Measurements from ENCODE around the gene PPM1H.
A peak's percentile ranks its signal among the peaks of the same experiment; 100 is the strongest.

PPM1H gene

DNA sequence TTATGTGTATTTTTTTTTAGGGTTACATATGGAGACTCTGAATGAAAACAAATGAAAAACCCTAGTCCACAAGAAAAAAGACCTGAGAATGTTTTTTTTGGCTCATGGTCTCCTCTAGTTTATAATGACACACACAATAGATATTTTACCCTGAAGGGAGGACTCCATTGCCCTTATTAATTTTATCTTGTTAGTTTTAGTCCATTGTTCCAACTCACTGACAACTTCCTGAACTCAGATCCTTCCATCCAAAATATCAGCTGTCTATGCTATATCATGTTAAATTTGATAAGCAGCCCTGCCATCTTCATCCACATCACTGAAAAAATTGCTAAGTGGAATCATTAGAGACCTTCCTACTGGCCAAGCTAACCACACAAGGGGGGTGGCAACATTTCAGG lies 236.2 kb downstream of the PPM1H start:
- Histone ChIP-seq H4K91ac (ENCODE audit: low read depth, low read length, poor library complexity) (no peak overlapping the region), H2BK12ac (ENCODE audit: low read length) (no peak overlapping the region), H3K27ac (replicated peaks; ENCODE audit: low read length) (no peak overlapping the region), H3K9ac (ENCODE audit: low read depth, low read length, poor library complexity) (no peak overlapping the region), H3K4me3 (ENCODE audit: low read length in 2 of 2) (no peak overlapping the region), H3K4me2 (ENCODE audit: insufficient read depth, low read length, poor library complexity, severe bottlenecking) (no peak overlapping the region), H3K79me1 (ENCODE audit: low read depth, low read length) (no peaks in the 10 kb centered on the region), H2BK120ac (ENCODE audit: low read depth, low read length) (no peak overlapping the region), H3K27me3 (ENCODE audit: control insufficient read depth in 3 of 3, insufficient read depth in 3 of 3, low read depth in 1 of 3, low read length in 3 of 3) (no peaks in the 10 kb centered on the region), H2AK5ac (ENCODE audit: low read depth, low read length) (no peak overlapping the region), H3K23ac (ENCODE audit: low read depth, low read length, poor library complexity) (no peak overlapping the region), H3K14ac (ENCODE audit: low read length) (no peak overlapping the region), H2BK15ac (ENCODE audit: low read length) (no peak overlapping the region), H4K8ac (ENCODE audit: low read depth, low read length) (no peak overlapping the region), H2AFZ (ENCODE audit: low read length) (no peak overlapping the region), H3K18ac (ENCODE audit: low read length) (no peak overlapping the region), H3K36me3 (replicated peaks in 1 of 2; ENCODE audit: control insufficient read depth in 2 of 2, insufficient read depth in 2 of 2, low read length in 2 of 2) (no peaks in the 10 kb centered on the region), H3K4me1 (ENCODE audit: control insufficient read depth in 2 of 2, insufficient read depth in 1 of 2, low read depth in 1 of 2, low read length in 2 of 2) (peaks cover 16 to 26% of the 10 kb centered on the region in 2 donors), H2BK5ac (ENCODE audit: low read length) (no peak overlapping the region), H3K9me3 (replicated peaks in 1 of 2; ENCODE audit: control insufficient read depth in 2 of 2, insufficient read depth in 1 of 2, low read depth in 1 of 2, low read length in 2 of 2) (peaks cover 0 to 6% of the 10 kb centered on the region in 2 donors), H3K4ac (ENCODE audit: low read length) (no peak overlapping the region)
- no peak for DNase-seq (ENCODE audit: low spot score)

DNA sequence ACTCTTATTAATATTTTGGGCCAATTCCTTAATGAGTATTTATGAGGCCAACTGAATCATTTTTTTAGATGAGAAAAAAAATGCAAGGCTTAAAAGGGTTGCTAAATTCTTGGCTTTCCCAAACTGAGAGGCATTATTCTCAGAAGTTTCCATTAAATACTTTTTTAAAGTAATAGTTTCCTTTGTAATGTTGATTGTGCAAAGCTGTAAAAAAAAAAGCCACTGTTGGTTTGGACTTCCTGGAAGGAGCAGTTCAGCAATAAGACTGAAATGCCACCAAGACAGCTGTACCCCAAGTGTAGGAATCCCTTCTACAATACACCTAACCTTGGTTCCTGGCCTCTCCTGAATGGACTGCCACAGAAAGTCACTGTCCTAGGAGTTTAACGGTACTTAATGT lies 237.1 kb downstream of the PPM1H start:
- Histone ChIP-seq H3K9ac (ENCODE audit: low read depth, low read length, poor library complexity) (no peak overlapping the region), H3K27me3 (ENCODE audit: control insufficient read depth in 3 of 3, insufficient read depth in 3 of 3, low read depth in 1 of 3, low read length in 3 of 3) (no peaks in the 10 kb centered on the region), H3K18ac (ENCODE audit: low read length) (no peak overlapping the region), H3K79me1 (ENCODE audit: low read depth, low read length) (no peaks in the 10 kb centered on the region), H2BK12ac (ENCODE audit: low read length) (no peak overlapping the region), H3K4me2 (ENCODE audit: insufficient read depth, low read length, poor library complexity, severe bottlenecking) (no peak overlapping the region), H3K14ac (ENCODE audit: low read length) (no peak overlapping the region), H2AFZ (ENCODE audit: low read length) (no peak overlapping the region), H3K9me3 (replicated peaks in 1 of 2; ENCODE audit: control insufficient read depth in 2 of 2, insufficient read depth in 1 of 2, low read depth in 1 of 2, low read length in 2 of 2) (peaks cover 0 to 6% of the 10 kb centered on the region in 2 donors), H2BK5ac (ENCODE audit: low read length) (no peak overlapping the region), H2AK5ac (ENCODE audit: low read depth, low read length) (no peak overlapping the region), H3K4me3 (ENCODE audit: low read length in 2 of 2) (no peak overlapping the region), H4K91ac (ENCODE audit: low read depth, low read length, poor library complexity) (no peak overlapping the region), H3K4me1 (ENCODE audit: control insufficient read depth in 2 of 2, insufficient read depth in 1 of 2, low read depth in 1 of 2, low read length in 2 of 2) (peaks cover 12 to 18% of the 10 kb centered on the region in 2 donors), H2BK120ac (ENCODE audit: low read depth, low read length) (no peak overlapping the region), H2BK15ac (ENCODE audit: low read length) (no peak overlapping the region), H4K8ac (ENCODE audit: low read depth, low read length) (no peak overlapping the region), H3K36me3 (replicated peaks in 1 of 2; ENCODE audit: control insufficient read depth in 2 of 2, insufficient read depth in 2 of 2, low read length in 2 of 2) (no peaks in the 10 kb centered on the region), H3K23ac (ENCODE audit: low read depth, low read length, poor library complexity) (no peak overlapping the region), H3K4ac (ENCODE audit: low read length) (no peak overlapping the region), H3K27ac (replicated peaks; ENCODE audit: low read length) (no peak overlapping the region)
- no CpG with 5 or more reads among the region's 1 CpG for WGBS, 2 donors (ENCODE audit: extremely low coverage in 2 of 2, insufficient read length in 2 of 2, insufficient replicate concordance in 1 of 2)
- no peak for DNase-seq (ENCODE audit: low spot score)

DNA sequence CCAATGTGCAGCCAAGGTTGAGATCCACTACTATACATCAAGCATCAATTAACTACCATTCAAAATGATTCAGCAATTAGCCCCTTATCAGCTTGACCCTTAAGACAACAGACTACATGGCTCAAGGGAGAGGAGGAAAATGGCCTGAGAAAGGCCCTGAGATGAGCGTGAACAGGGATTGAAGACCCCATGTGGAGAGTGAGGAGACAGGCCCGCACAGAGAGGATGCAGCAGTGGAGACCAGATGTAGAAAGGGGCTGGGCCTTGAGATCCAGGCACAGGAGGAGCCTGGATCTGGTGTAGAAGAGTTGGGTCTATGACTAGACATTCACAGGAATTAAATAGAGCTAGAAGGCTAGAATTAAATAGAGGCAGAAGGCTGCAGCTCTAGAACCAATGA lies 239.3 kb downstream of the PPM1H start:
- no peak overlapping the region for H2BK12ac ChIP-seq (ENCODE audit: low read length)
- no peak for DNase-seq (ENCODE audit: low spot score)
- H3K4me2 ChIP-seq (ENCODE audit: insufficient read depth, low read length, poor library complexity, severe bottlenecking) = no peak overlapping the region
- H3K79me1 ChIP-seq (ENCODE audit: low read depth, low read length) = no peaks in the 10 kb centered on the region
- peaks cover 0 to 3% of the 10 kb centered on the region in 2 donors for H3K4me1 ChIP-seq (ENCODE audit: control insufficient read depth in 2 of 2, insufficient read depth in 1 of 2, low read depth in 1 of 2, low read length in 2 of 2)
- peak overlapping the region; percentile 6 for H3K18ac ChIP-seq (ENCODE audit: low read length)
- no peaks in the 10 kb centered on the region for H3K36me3 ChIP-seq (replicated peaks in 1 of 2; ENCODE audit: control insufficient read depth in 2 of 2, insufficient read depth in 2 of 2, low read length in 2 of 2)
- H3K4ac ChIP-seq (ENCODE audit: low read length) = no peak overlapping the region
- no peak overlapping the region for H2BK15ac ChIP-seq (ENCODE audit: low read length)
- no peak overlapping the region for H4K91ac ChIP-seq (ENCODE audit: low read depth, low read length, poor library complexity)
- peak overlapping the region; percentile 20 for H3K23ac ChIP-seq (ENCODE audit: low read depth, low read length, poor library complexity)
- no peak overlapping the region for H2AK5ac ChIP-seq (ENCODE audit: low read depth, low read length)
- no peak overlapping the region for H2BK5ac ChIP-seq (ENCODE audit: low read length)
- WGBS, 2 donors (ENCODE audit: extremely low coverage in 2 of 2, insufficient read length in 2 of 2, insufficient replicate concordance in 1 of 2) = no CpG with 5 or more reads among the region's 2 CpGs
- H4K8ac ChIP-seq (ENCODE audit: low read depth, low read length) = no peak overlapping the region
- no peak overlapping the region for H3K14ac ChIP-seq (ENCODE audit: low read length)
- H2BK120ac ChIP-seq (ENCODE audit: low read depth, low read length) = no peak overlapping the region
- no peak overlapping the region for H3K9ac ChIP-seq (ENCODE audit: low read depth, low read length, poor library complexity)
- H3K9me3 ChIP-seq (replicated peaks in 1 of 2; ENCODE audit: control insufficient read depth in 2 of 2, insufficient read depth in 1 of 2, low read depth in 1 of 2, low read length in 2 of 2) = peaks cover 0 to 6% of the 10 kb centered on the region in 2 donors
- no peak overlapping the region for H3K4me3 ChIP-seq (ENCODE audit: low read length in 2 of 2)
- no peaks in the 10 kb centered on the region for H3K27me3 ChIP-seq (ENCODE audit: control insufficient read depth in 3 of 3, insufficient read depth in 3 of 3, low read depth in 1 of 3, low read length in 3 of 3)
- no peak overlapping the region for H2AFZ ChIP-seq (ENCODE audit: low read length)
- H3K27ac ChIP-seq (replicated peaks; ENCODE audit: low read length) = no peak overlapping the region

DNA sequence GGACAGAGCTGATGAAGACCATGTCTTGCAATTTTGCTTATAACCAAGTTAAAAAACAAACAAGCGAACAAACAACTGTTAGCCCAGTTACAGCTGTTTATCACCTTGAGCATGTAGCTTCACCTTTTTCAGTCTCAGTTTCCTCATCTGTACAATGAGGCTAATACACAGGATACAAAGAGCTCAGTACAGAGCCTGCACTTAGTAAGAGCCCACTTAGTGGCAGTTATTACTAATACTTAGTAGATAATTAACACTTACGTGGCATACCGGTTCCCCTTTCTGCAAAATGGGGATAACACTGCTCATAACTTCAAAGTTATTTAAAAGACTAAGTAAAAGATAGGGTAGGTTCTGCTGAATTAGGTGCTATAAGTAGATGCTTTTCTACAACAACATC lies 240.3 kb downstream of the PPM1H start:
- Histone ChIP-seq H3K14ac (ENCODE audit: low read length) (no peak overlapping the region), H2BK120ac (ENCODE audit: low read depth, low read length) (no peak overlapping the region), H2AK5ac (ENCODE audit: low read depth, low read length) (no peak overlapping the region), H3K27me3 (ENCODE audit: control insufficient read depth in 3 of 3, insufficient read depth in 3 of 3, low read depth in 1 of 3, low read length in 3 of 3) (no peaks in the 10 kb centered on the region), H3K9ac (ENCODE audit: low read depth, low read length, poor library complexity) (no peak overlapping the region), H3K4ac (ENCODE audit: low read length) (no peak overlapping the region), H3K4me3 (ENCODE audit: low read length in 2 of 2) (no peak overlapping the region), H2BK15ac (ENCODE audit: low read length) (no peak overlapping the region), H4K8ac (ENCODE audit: low read depth, low read length) (no peak overlapping the region), H3K27ac (replicated peaks; ENCODE audit: low read length) (no peak overlapping the region), H4K91ac (ENCODE audit: low read depth, low read length, poor library complexity) (no peak overlapping the region), H3K36me3 (replicated peaks in 1 of 2; ENCODE audit: control insufficient read depth in 2 of 2, insufficient read depth in 2 of 2, low read length in 2 of 2) (no peaks in the 10 kb centered on the region), H3K23ac (ENCODE audit: low read depth, low read length, poor library complexity) (no peak overlapping the region), H3K4me1 (ENCODE audit: control insufficient read depth in 2 of 2, insufficient read depth in 1 of 2, low read depth in 1 of 2, low read length in 2 of 2) (peaks cover 0 to 3% of the 10 kb centered on the region in 2 donors), H3K9me3 (replicated peaks in 1 of 2; ENCODE audit: control insufficient read depth in 2 of 2, insufficient read depth in 1 of 2, low read depth in 1 of 2, low read length in 2 of 2) (peaks cover 0 to 3% of the 10 kb centered on the region in 2 donors), H3K4me2 (ENCODE audit: insufficient read depth, low read length, poor library complexity, severe bottlenecking) (no peak overlapping the region), H2BK12ac (ENCODE audit: low read length) (no peak overlapping the region), H2BK5ac (ENCODE audit: low read length) (no peak overlapping the region), H2AFZ (ENCODE audit: low read length) (no peak overlapping the region), H3K79me1 (ENCODE audit: low read depth, low read length) (no peaks in the 10 kb centered on the region), H3K18ac (ENCODE audit: low read length) (no peak overlapping the region)
- WGBS, 2 donors (ENCODE audit: extremely low coverage in 2 of 2, insufficient read length in 2 of 2, insufficient replicate concordance in 1 of 2) = no CpG with 5 or more reads among the region's 3 CpGs
- no peak for DNase-seq (ENCODE audit: low spot score)

Measured in neuronal stem cell (in vitro differentiated cells).